NB4 (cell line): ENCODE data around the gene LGR4.

Experiments used
- CTCF ChIP-seq: IDR thresholded peaks from one replicate; pipeline ENCODE4 v1.5.1; 2012; ENCODE audit warnings: low read depth, low read length
- MAX ChIP-seq: IDR thresholded peaks from 2 replicates; pipeline ENCODE4 v1.6.1; 2011; ENCODE audit warnings: low read depth, low read length
- POLR2A ChIP-seq: IDR thresholded peaks from 2 replicates; pipeline ENCODE4 v1.6.1; 2011; ENCODE audit warnings: mild to moderate bottlenecking; ENCODE audit not compliant: insufficient read length; ENCODE audit errors: extremely low read depth

GRCh38 chr11:27431808-27432207, 40.8 kb downstream of the LGR4 start:
- TF ChIP-seq CTCF (no peak), POLR2A (no peak), MAX (no peak)
